ENCODE data around the gene DESI1.
"Not testable (repeated sequence)": the region's sequence is repeated elsewhere in the genome, so short reads cannot be mapped to it uniquely, and the experiment has no call there.

Gene DESI1

DNA sequence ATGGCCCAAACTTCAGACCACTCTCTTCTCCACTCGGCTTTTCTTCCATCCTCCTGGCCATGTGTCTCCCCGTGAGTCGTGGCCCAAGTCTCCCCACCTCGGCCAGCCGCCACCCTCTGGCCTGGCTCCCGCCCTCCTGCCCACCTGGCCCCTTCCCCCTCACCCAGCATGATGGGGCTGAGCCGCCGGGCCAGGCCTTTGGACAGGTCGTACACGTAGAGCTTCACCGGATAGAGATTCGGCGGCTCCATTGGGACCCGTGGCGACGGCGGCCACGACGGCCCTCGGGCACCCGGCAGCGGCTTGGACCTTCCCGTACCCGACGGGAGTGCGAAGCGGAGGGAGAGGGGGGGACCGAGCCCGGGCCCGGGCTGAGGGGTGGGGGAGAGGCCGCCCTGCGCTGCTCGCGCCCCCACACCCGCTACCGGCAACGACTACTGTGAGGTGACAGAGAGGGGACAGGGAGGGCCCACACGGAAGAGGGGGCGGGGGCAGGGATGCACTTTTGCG, at the start of gene DESI1:
DESI1 (minus strand) TSS at position 455 of the 510 bp plus-strand sequence; CDS start at position 251, 204 bp downstream.
- H3K9me3 Mint-ChIP-seq = no peaks in the 10 kb centered on the region
- DNase-seq (no peak), ATAC-seq (replicated peaks) (peak; percentile 49 to 52)
- peaks cover 5 to 25% of the 10 kb centered on the region in 2 donors for H3K36me3 Mint-ChIP-seq
- peak within 1 kb of the TSS; percentile 98 for H3K27ac Mint-ChIP-seq
- H3K4me1 Mint-ChIP-seq = peaks cover 15 to 42% of the 10 kb centered on the region in 2 donors
- H3K4me3 Mint-ChIP-seq = peak within 1 kb of the TSS; percentile 91 to 94
- H3K27me3 Mint-ChIP-seq = no peaks in the 10 kb centered on the region

DNA sequence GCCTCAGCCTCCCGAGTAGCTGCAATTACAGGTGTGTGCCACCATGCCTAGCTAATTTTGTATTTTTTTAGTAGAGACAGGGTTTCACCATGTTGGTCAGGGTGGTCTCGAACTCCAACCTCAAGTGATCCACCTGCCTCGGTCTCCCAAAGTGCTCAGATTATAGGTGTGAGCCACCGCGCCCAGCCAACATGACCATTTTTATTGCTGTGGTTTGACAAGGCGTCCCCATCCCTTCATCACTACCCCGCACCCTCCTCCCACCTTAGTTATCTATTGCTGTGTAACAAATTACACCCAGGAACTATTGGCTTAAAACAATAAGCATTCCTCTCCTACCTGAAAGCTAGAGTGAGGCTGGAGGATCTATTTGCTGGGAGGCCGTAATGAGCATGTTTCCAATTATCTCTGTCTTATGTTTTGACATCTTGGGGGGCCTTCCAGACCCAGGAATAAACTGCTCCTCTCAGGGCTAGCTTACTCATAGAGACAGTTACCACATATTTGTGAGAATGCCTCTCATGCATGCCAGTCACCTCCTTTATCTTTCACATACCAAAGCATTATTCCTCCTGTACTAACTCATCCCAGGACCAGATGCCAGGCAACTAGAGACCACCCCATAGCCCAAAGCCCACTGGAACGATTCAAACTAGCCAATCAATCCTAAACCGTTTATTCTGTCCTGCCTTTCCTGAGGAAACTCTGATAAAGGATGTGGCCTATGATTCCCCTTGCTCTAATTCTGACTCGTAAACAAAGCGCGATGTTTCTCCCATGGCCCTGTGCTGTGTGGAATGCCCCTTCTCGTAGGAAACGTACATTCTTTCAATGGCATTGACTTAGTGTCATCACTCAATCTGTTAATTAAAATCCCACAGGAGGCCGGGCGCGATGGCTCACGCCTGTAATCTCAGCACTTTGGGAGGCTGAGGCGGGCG, 48.4 kb upstream of the DESI1 start:
- H3K4me1 Mint-ChIP-seq = peaks cover 4 to 10% of the 10 kb centered on the region in 2 donors
- no peak for DNase-seq

DNA sequence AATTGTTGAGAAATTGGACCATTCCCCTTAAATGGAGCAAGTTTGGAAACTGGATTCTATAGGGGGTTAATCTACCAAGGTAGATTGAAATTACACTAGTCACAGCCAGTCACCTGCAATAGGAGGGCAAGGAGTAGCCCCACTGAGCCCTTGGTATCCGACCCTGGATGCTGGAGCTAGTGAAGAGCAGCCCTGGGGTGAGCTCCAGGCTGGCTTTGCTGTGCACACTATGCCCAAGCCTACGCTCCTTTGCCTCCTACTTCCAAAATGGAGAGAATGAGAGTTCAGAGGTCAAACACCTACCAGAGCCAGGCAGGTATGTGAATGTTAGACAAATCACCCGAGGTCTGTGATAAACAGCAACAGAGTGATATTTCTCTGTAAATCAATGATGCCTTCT, 44.1 kb upstream of the DESI1 start:
- H3K27ac Mint-ChIP-seq = peak overlapping the region; percentile 20
- DNase-seq = no peak
- no peak for ATAC-seq (replicated peaks)
- no peak overlapping the region for H3K4me3 Mint-ChIP-seq
- H3K9me3 Mint-ChIP-seq = no peaks in the 10 kb centered on the region
- H3K4me1 Mint-ChIP-seq = peaks cover 2 to 8% of the 10 kb centered on the region in 2 donors
- H3K36me3 Mint-ChIP-seq = peaks cover 37 to 47% of the 10 kb centered on the region in 2 donors
- H3K27me3 Mint-ChIP-seq = no peaks in the 10 kb centered on the region

More for the DNA sequence above, 48.4 kb upstream of the DESI1 start:
- no peaks in the 10 kb centered on the region for H3K9me3 Mint-ChIP-seq
- H3K4me3 Mint-ChIP-seq = no peak overlapping the region
- H3K27ac Mint-ChIP-seq = no peak overlapping the region
- ATAC-seq (replicated peaks) = no peak
- no peaks in the 10 kb centered on the region for H3K27me3 Mint-ChIP-seq
- peaks cover 16 to 43% of the 10 kb centered on the region in 2 donors for H3K36me3 Mint-ChIP-seq

DNA sequence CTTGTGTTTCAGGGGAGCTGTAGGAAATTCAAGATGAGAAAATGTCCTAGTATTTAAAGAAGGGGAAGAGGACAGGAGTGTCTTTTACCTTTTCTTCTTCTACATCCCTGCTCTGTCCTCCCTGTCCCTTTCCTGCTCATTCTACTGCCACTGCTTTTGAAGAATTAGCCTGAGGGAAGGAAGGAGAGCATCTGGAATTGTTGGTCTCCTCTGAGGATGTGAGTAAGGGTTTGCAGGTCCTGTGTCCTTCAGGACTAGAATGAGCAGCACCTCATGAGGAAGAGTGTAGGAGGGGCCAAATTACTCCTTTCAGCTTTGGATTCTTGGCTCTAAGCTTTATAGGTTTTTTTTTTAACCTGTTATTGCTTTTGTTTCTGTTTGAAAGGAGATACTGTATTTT, 43.6 kb upstream of the DESI1 start:
- ATAC-seq (replicated peaks) (no peak), DNase-seq (no peak)
- no peak overlapping the region for H3K4me3 Mint-ChIP-seq
- H3K36me3 Mint-ChIP-seq = peaks cover 39 to 47% of the 10 kb centered on the region in 2 donors
- H3K4me1 Mint-ChIP-seq = peaks cover 2 to 8% of the 10 kb centered on the region in 2 donors
- H3K27me3 Mint-ChIP-seq = no peaks in the 10 kb centered on the region
- no peaks in the 10 kb centered on the region for H3K9me3 Mint-ChIP-seq
- H3K27ac Mint-ChIP-seq = peak overlapping the region; percentile 59

DNA sequence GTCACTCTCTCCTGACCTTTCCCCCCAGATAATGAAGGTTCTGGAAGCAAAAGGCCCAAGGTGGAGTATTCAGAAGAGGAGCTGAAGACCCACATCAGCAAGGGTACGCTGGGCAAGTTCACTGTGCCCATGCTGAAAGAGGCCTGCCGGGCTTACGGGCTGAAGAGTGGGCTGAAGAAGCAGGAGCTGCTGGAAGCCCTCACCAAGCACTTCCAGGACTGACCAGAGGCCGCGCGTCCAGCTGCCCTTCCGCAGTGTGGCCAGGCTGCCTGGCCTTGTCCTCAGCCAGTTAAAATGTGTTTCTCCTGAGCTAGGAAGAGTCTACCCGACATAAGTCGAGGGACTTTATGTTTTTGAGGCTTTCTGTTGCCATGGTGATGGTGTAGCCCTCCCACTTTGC, 42.8 kb upstream of the DESI1 start:
- not testable (repeated sequence) for H3K9me3 Mint-ChIP-seq; ATAC-seq (replicated peaks); DNase-seq; H3K27me3 Mint-ChIP-seq; H3K4me1 Mint-ChIP-seq; H3K4me3 Mint-ChIP-seq
- H3K27ac Mint-ChIP-seq = peak overlapping the region; percentile 56
- peaks cover 36 to 42% of the 10 kb centered on the region in 2 donors for H3K36me3 Mint-ChIP-seq

DNA sequence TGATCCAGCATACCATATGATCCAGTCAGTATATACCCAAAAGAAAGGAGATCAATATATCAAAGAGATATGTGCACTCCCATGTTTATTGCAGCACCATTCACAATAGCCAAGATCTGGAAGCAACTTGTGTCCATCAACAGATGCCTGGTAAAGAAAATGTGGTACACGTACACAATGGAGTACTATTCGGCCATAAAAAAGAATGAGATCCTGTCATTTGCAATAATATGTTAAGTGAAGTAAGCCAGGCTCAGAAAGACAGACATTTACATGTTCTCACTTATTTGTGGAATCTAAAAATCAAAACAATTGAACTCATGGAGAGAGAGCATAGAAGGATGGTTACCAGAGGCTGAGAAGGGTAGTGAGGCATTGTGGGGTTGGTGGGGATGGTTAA, 40.9 kb upstream of the DESI1 start:
- Mint-ChIP-seq H3K27ac (peak overlapping the region; percentile 2), H3K4me3 (no peak overlapping the region), H3K36me3 (peaks cover 32 to 48% of the 10 kb centered on the region in 2 donors), H3K27me3 (no peaks in the 10 kb centered on the region), H3K9me3 (no peaks in the 10 kb centered on the region), H3K4me1 (peaks cover 0 to 2% of the 10 kb centered on the region in 2 donors)
- DNase-seq = no peak
- no peak for ATAC-seq (replicated peaks)

DNA sequence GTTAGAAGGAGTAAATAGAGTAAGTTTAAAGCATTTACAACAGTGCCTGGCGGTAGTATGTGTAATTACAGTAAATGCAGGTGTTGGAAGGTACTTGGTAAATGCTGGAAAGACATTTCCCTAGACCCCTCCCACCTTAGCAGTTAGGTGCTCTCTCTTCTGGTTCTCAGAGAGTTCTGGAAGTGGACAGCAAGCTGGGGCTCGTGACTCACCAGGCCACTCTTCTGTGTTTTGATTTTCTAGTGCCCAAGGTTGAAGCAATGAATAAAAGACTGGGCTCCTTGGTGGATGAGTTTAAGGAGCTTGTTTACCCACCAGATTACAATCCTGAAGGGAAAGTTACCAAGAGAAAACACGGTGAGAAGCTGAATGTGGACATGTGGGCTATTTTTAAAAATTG, 40.2 kb upstream of the DESI1 start:
- DNase-seq (no peak), ATAC-seq (replicated peaks) (no peak)
- Mint-ChIP-seq H3K27me3 (no peaks in the 10 kb centered on the region), H3K27ac (peak overlapping the region; percentile 2), H3K36me3 (peaks cover 32 to 48% of the 10 kb centered on the region in 2 donors), H3K4me3 (no peak overlapping the region), H3K9me3 (no peaks in the 10 kb centered on the region), H3K4me1 (no peaks in the 10 kb centered on the region)

DNA sequence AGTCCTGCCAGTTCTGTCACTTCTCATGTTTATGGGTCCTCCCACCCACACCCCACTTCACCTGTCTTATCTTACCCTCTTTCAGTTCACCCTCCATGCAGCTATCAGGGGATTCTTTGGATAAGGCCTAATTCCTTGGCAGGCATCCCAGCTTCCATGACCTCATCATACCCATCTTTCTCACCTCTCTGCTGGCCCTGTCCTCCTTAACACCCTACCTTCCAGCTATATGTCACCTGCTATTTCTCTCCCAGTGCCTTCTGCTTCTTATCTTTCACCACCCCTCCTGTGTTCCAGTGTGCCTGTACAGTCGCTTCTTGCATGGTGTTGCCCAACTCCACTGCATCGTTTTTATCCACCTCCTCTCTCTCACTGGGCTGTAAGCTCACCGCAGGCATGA, 39.6 kb upstream of the DESI1 start:
- Mint-ChIP-seq H3K9me3 (no peaks in the 10 kb centered on the region), H3K36me3 (peaks cover 33 to 48% of the 10 kb centered on the region in 2 donors), H3K27ac (peak overlapping the region; percentile 6), H3K4me3 (no peak overlapping the region), H3K27me3 (no peaks in the 10 kb centered on the region), H3K4me1 (no peaks in the 10 kb centered on the region)
- ATAC-seq (replicated peaks) (no peak), DNase-seq (no peak)

DNA sequence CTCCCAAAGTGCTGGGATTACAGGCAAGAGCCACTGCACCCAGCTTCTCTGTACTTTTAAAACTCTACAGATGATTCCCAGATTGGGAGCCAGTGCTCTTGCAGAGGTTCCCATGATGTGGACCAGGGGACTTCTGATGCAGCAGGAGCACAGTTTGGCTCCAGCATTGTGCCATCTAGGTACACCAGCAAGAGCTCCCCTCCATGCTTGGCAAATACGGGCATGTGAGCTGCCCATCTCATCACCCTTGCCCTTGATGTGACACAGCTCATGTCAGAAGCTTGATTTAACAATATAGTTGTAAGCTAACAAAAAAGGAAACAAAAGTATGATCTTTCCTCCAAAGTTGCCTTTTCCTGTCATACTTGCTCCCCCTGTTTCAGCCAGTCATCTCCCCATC, 39.1 kb upstream of the DESI1 start:
- H3K4me1 Mint-ChIP-seq = no peaks in the 10 kb centered on the region
- DNase-seq = no peak
- no peaks in the 10 kb centered on the region for H3K27me3 Mint-ChIP-seq
- no peak for ATAC-seq (replicated peaks)
- peaks cover 30 to 44% of the 10 kb centered on the region in 2 donors for H3K36me3 Mint-ChIP-seq
- H3K4me3 Mint-ChIP-seq = no peak overlapping the region
- no peaks in the 10 kb centered on the region for H3K9me3 Mint-ChIP-seq
- H3K27ac Mint-ChIP-seq = no peak overlapping the region

DNA sequence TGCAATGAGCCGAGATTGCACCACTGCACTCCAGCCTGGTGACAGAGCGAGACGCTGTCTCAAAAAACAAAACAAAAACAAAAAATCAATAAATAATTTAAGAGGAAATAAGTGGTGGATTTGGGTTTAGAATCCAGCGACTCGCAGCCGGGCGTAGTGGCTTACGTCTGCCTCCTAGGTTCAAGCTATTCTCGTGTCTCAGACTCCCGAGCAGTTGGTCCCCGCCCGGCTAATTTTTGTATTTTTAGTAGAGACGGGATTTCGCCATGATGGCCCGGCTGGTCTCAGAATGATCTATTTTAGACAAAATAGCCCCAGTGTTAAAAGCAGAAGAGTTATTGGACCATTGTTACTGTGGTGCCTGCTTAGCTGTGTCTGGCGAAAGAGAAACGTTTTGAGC, 38.0 kb upstream of the DESI1 start:
- no peak for DNase-seq
- no peaks in the 10 kb centered on the region for H3K27me3 Mint-ChIP-seq

DNA sequence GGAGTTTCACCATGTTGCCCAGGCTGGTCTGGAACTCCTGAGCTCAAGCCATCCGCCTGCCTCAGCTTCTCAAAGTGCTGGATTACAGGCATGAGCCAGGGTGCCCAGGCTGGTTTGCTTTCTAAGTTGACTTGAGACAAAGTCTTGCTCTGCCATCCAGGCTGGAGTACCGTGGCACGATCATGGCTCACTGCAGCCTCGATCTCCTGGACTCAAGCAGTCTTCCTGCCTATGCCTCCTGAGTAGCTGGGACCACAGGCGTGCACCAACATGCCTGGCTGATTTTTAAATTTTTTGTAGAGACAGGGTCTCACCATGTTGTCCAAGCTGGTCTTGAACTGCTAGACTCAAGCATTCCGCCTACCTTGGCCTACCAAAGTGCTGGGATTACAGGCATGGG, 36.9 kb upstream of the DESI1 start:
- Mint-ChIP-seq H3K27me3 (no peaks in the 10 kb centered on the region), H3K4me1 (no peaks in the 10 kb centered on the region), H3K27ac (no peak overlapping the region), H3K36me3 (peaks cover 36 to 37% of the 10 kb centered on the region in 2 donors), H3K9me3 (no peaks in the 10 kb centered on the region), H3K4me3 (no peak overlapping the region)
- ATAC-seq (replicated peaks) (no peak), DNase-seq (no peak)

More for the DNA sequence above, 38.0 kb upstream of the DESI1 start:
- Mint-ChIP-seq H3K27ac (no peak overlapping the region), H3K9me3 (no peaks in the 10 kb centered on the region), H3K4me1 (no peaks in the 10 kb centered on the region), H3K36me3 (peaks cover 34 to 35% of the 10 kb centered on the region in 2 donors), H3K4me3 (no peak overlapping the region)
- no peak for ATAC-seq (replicated peaks)

DNA sequence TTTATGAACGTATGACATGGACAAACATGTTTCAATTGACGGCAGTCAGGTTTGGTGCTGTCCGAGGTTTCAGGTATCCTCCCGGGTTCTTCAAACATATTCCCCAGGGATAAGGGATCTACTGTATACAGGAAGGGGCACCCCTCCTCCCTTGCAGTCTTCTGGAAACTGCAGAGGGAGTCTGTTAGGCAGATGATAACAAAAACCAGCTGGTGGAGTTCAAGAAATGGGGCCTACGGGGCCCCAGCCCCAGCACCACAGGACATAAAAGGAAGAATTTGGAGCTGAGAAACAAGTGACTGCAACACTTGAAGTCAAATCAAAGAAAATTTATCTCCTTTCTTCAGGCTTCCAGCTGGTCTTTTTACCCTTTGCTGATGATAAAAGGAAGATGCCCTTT, 35.7 kb upstream of the DESI1 start:
- H3K36me3 Mint-ChIP-seq = peaks cover 35 to 43% of the 10 kb centered on the region in 2 donors
- H3K4me3 Mint-ChIP-seq = no peak overlapping the region
- H3K27me3 Mint-ChIP-seq = no peaks in the 10 kb centered on the region
- no peaks in the 10 kb centered on the region for H3K9me3 Mint-ChIP-seq
- H3K4me1 Mint-ChIP-seq = no peaks in the 10 kb centered on the region
- no peak overlapping the region for H3K27ac Mint-ChIP-seq
- DNase-seq = no peak
- ATAC-seq (replicated peaks) = no peak

DNA sequence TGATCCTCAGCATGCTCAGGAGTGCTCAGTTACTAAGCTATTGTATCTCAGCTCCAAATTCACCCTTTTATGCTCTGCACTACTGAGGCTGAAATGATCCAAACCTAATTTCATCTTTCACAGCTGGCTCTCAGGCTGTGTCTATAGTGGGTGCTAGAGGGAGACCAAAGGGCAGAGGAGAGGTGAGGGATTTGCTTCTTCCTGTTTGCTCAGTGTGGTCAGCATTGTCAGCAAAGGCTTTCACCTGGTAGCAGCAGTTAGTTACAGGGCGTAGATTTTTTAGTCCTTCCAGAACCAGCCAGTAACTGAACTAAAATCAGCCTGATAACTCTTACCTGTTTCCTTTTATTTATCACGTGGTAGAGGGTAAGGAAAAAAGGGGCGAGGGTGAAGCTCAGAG, 33.5 kb upstream of the DESI1 start:
- H3K27ac Mint-ChIP-seq = no peak overlapping the region
- ATAC-seq (replicated peaks) = no peak
- H3K36me3 Mint-ChIP-seq = peaks cover 22 to 39% of the 10 kb centered on the region in 2 donors
- no peak for DNase-seq
- H3K9me3 Mint-ChIP-seq = no peaks in the 10 kb centered on the region
- H3K4me1 Mint-ChIP-seq = no peaks in the 10 kb centered on the region
- H3K4me3 Mint-ChIP-seq = no peak overlapping the region
- no peaks in the 10 kb centered on the region for H3K27me3 Mint-ChIP-seq

DNA sequence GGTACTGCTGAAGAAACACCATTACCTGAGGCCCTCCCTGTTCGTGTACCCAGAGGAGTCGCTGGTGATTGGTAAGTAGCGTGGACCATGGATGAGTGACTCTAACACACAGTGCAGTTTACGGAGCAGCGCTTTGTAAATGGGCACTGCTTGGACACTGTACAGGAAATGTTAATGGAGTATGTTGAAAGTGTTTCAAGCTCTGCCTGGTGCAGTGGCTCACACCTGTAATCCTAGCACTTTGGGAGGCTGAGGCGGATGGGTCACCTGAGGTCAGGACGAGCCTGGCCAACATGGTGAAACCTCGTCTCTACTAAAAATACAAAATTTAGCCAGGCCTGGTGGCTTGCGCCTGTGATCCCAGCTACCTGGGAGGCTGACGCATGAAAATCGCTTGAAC, 30.0 kb upstream of the DESI1 start:
- Mint-ChIP-seq H3K27ac (no peak overlapping the region), H3K9me3 (no peaks in the 10 kb centered on the region)
- ATAC-seq (replicated peaks) = no peak

DNA sequence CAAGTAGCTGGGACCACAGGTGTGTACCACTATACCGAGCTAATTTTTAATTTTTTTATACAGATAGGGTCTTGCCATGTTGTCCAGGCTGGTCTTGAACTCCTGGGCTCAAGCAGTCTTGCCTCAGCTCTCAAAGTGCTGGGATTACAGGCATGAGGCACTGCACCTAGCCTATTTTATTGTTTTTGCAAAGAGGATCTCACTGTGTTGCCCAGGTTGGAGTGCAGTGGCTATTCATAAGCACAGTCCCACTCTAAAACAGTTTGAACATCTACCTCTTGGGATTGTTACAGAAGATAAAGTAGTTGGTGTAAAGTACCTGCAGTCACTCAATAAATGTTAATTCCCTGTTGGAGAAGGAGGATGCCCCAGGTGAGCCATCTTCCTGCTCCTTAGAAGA, 29.4 kb upstream of the DESI1 start:
- no peak for ATAC-seq (replicated peaks)
- H3K27ac Mint-ChIP-seq = peak overlapping the region; percentile 14
- H3K4me1 Mint-ChIP-seq = peaks cover 1 to 10% of the 10 kb centered on the region in 2 donors
- no peak overlapping the region for H3K4me3 Mint-ChIP-seq
- H3K36me3 Mint-ChIP-seq = peaks cover 28 to 34% of the 10 kb centered on the region in 2 donors
- no peaks in the 10 kb centered on the region for H3K27me3 Mint-ChIP-seq
- no peak for DNase-seq
- H3K9me3 Mint-ChIP-seq = no peaks in the 10 kb centered on the region

More for the DNA sequence above, 30.0 kb upstream of the DESI1 start:
- no peak for DNase-seq
- H3K36me3 Mint-ChIP-seq = peaks cover 32 to 36% of the 10 kb centered on the region in 2 donors
- no peaks in the 10 kb centered on the region for H3K27me3 Mint-ChIP-seq
- no peak overlapping the region for H3K4me3 Mint-ChIP-seq
- H3K4me1 Mint-ChIP-seq = peaks cover 1 to 10% of the 10 kb centered on the region in 2 donors

All from stimulated activated naive B cell treated with anti-CD40 and anti-IgM and Interleukin-4, amounts not matched to agents 10 μg/mL and 1 μg/mL and 100 μg/mL, for 72 hours (primary cell).